T-helper 1 cell treated with Interleukin-12 subunit alpha and Interleukin-12 subunit beta and Interleukin-4 antibody, amounts not matched to agents 30 μg/mL and 1 μg/mL, for 36 hours (primary cell): Measurements from ENCODE around the gene LAMC1.
A peak's percentile ranks its signal among the peaks of the same experiment; 100 is the strongest.

Experiments used
- H3K27ac Mint-ChIP-seq: one replicate; pipeline ENCODE4 v1.8.0; 2021; ENCODE audit warnings: mild to moderate bottlenecking, mixed read lengths
- H3K27me3 Mint-ChIP-seq: one replicate; pipeline ENCODE4 v1.8.0; 2021; ENCODE audit warnings: low read depth, mixed read lengths
- H3K36me3 Mint-ChIP-seq: one replicate; pipeline ENCODE4 v1.8.0; 2021; ENCODE audit warnings: low read depth, mixed read lengths
- H3K4me1 Mint-ChIP-seq: one replicate; pipeline ENCODE4 v1.8.0; 2021; ENCODE audit warnings: low read depth, mixed read lengths
- H3K4me3 Mint-ChIP-seq: one replicate; pipeline ENCODE4 v1.8.0; 2021; ENCODE audit warnings: mild to moderate bottlenecking, moderate library complexity, mixed read lengths
- H3K9me3 Mint-ChIP-seq: one replicate; pipeline ENCODE4 v1.8.0; 2021; ENCODE audit warnings: mixed read lengths

Gene LAMC1

DNA sequence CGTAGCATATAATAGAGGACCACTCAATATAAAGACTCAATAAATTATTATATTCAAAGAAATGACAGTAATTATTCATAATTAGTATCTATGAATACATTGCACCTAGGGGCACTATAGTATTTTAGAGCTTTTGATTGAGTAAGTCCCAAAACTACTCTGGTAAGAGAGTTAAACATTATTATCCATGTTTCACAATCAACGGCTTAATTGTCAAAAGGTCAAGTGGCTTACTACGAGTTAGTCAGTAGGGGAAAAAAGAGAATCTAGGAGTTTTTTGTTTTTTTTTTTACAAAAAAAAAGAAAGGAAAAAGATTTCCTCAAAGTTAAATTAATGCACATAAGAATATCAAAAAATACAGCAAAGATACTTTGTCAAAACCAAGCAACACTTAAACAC lies 20.4 kb upstream of the LAMC1 start:
- Mint-ChIP-seq H3K27ac (no peak overlapping the region), H3K27me3 (peaks cover 44% of the 10 kb centered on the region)

DNA sequence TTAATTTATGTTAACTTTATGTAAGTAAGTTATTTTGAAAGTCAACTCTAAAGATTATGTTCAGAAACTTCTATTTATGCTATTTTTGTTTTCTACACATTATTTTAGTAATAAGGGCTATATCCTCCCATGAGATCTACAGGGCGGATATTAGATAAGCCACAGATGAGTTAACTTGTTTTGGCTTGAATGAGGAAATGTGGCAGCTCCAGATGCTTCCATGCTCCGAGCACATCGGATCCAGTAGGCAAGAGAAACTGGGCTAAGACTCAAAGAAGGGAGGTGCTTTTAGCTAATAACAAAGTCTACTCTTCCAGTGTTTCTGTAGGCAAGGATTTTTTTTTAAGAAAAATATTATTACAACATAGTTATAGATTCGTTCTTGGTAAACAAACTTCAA lies 20.0 kb upstream of the LAMC1 start:
- no peak overlapping the region for H3K4me3 Mint-ChIP-seq
- H3K27me3 Mint-ChIP-seq, result peaks cover 40% of the 10 kb centered on the region
- H3K9me3 Mint-ChIP-seq, result peaks cover 3% of the 10 kb centered on the region
- no peak overlapping the region for H3K27ac Mint-ChIP-seq
- H3K36me3 Mint-ChIP-seq, result no peaks in the 10 kb centered on the region
- H3K4me1 Mint-ChIP-seq, result no peaks in the 10 kb centered on the region

More for the DNA sequence above, 20.4 kb upstream of the LAMC1 start:
- Mint-ChIP-seq H3K36me3 (no peaks in the 10 kb centered on the region), H3K9me3 (peaks cover 3% of the 10 kb centered on the region), H3K4me3 (no peak overlapping the region), H3K4me1 (no peaks in the 10 kb centered on the region)

DNA sequence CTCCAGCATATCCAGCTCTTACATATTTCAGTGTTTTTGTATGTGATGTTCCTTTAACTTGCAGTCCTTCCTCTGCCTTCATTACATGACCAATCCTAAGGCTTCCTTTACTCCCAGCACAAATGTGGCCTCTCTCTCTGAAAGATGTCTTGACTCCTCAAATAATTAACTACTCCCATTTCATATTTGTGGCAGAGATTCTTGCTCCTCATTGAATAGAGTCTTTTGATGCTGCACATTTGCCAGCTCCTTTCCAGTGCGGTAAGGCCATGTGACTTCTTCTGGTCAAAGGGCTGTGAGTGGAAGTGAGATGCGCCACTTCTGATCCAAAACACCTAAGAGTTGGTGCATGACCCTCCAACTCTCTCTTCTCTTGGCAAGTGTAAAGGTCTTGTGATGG lies 19.1 kb upstream of the LAMC1 start:
- Mint-ChIP-seq H3K9me3 (peaks cover 3% of the 10 kb centered on the region), H3K4me1 (no peaks in the 10 kb centered on the region), H3K4me3 (no peak overlapping the region), H3K36me3 (no peaks in the 10 kb centered on the region), H3K27me3 (peaks cover 36% of the 10 kb centered on the region), H3K27ac (no peak overlapping the region)

DNA sequence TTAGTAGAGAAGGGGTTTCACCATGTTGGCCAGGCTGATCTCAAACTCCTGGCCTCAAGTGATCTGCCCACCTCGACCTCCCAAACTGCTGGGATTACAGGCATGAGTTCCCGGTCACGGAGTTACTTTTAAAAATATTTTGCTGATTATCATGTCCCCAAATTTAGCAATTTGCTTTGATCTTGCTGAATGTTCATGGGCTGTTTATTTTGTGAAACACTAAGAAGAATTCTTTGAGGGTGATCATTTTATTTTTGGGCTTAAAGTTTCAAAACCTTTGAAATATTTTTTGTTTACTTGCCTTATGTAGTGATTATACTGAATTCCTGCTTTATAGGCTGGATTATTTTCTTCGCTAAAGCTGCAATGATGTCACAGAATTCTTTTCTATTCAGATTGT lies 11.4 kb upstream of the LAMC1 start:
- H3K4me3 Mint-ChIP-seq, result no peak overlapping the region
- H3K9me3 Mint-ChIP-seq, result peaks cover 9% of the 10 kb centered on the region
- peaks cover 10% of the 10 kb centered on the region for H3K27me3 Mint-ChIP-seq
- H3K27ac Mint-ChIP-seq, result no peak overlapping the region
- H3K36me3 Mint-ChIP-seq, result no peaks in the 10 kb centered on the region
- no peaks in the 10 kb centered on the region for H3K4me1 Mint-ChIP-seq

DNA sequence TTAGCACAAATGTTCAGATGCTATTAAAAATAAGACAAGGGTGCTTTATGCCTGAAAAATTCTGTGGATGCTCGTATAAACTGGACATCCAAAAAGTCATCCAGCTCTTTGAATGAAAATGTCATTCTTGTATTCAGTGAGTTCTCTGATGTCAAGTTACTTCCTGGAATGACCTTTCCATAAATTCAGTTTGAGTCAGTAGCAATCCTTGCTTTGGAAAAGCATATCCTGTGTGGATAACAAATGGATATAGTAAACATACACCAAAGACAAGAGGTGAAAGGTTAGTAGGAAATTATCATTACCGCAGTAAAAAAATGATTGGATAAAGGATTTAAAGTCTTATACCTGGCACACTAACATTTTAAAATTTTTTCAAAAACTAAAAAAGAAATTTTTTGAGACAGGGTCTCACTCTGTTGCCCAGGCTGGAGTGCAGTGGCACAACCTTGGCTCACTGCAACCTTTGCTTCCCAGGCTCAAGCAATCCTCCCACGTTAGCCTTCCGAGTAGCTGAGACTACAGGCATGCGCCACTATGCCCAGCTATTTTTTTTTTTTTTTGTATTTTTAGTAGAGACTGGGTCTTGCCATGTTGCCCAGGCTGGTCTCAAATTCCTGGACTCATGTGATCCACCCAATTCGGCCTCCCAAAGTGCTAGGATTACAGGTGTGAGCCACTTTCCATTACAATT lies 10.8 kb upstream of the LAMC1 start:
- H3K27ac Mint-ChIP-seq, result no peak overlapping the region
- H3K4me1 Mint-ChIP-seq, result no peaks in the 10 kb centered on the region
- H3K27me3 Mint-ChIP-seq, result peaks cover 12% of the 10 kb centered on the region
- no peak overlapping the region for H3K4me3 Mint-ChIP-seq
- H3K36me3 Mint-ChIP-seq, result no peaks in the 10 kb centered on the region
- peaks cover 9% of the 10 kb centered on the region for H3K9me3 Mint-ChIP-seq

DNA sequence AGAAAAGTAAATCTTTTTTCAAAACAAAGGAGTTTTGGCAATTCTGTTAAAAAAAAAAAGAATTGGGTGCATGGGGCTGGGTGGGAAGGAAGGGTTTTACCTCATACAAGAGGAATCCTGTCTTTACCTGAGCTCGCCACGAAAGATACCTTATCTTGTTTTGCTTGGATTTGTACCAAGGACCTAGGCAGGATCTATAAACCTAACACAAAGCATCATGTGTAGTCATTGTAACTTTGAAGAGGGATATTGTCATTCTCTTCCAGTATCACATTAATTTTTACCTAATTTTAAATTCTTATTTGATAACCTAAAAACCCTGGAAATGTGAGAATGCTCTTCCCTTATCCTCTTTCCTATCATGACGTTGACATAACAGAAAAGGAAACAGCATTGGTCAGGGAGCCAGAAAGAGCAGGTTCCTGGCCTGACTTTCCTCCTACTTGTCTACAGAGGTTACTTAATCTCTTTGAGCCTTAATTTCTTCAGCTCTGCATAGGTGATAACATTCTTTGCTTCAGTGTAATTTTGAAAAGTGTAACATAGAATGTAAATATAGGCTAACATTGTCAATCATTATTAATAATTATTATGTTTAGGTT lies 4.0 kb upstream of the LAMC1 start:
- peaks cover 47% of the 10 kb centered on the region for H3K27me3 Mint-ChIP-seq
- H3K9me3 Mint-ChIP-seq, result no peaks in the 10 kb centered on the region
- H3K36me3 Mint-ChIP-seq, result peaks cover 2% of the 10 kb centered on the region
- no peak overlapping the region for H3K27ac Mint-ChIP-seq
- peaks cover 8% of the 10 kb centered on the region for H3K4me1 Mint-ChIP-seq
- no peak overlapping the region for H3K4me3 Mint-ChIP-seq

DNA sequence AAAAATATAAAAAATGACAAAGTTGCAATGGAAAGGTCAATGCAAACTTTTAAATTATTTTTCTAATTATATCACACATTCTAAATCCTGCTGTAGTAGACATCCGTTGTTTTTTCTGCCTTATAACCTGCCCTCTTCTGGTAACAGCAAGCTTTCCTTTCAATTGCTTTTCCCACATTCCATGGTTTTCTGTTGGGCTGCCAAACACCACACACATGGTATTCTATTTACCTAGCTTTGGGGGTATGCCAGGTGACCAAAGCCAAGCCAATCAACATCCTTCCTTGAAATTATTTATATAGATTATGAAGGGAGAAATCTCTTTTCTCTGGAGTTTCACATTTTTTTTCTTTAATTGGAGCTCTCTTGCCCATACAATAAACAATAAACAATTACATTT lies 3.4 kb upstream of the LAMC1 start:
- peaks cover 12% of the 10 kb centered on the region for H3K4me1 Mint-ChIP-seq
- no peak overlapping the region for H3K27ac Mint-ChIP-seq
- peaks cover 53% of the 10 kb centered on the region for H3K27me3 Mint-ChIP-seq
- H3K36me3 Mint-ChIP-seq, result peaks cover 2% of the 10 kb centered on the region
- H3K9me3 Mint-ChIP-seq, result no peaks in the 10 kb centered on the region
- no peak overlapping the region for H3K4me3 Mint-ChIP-seq

DNA sequence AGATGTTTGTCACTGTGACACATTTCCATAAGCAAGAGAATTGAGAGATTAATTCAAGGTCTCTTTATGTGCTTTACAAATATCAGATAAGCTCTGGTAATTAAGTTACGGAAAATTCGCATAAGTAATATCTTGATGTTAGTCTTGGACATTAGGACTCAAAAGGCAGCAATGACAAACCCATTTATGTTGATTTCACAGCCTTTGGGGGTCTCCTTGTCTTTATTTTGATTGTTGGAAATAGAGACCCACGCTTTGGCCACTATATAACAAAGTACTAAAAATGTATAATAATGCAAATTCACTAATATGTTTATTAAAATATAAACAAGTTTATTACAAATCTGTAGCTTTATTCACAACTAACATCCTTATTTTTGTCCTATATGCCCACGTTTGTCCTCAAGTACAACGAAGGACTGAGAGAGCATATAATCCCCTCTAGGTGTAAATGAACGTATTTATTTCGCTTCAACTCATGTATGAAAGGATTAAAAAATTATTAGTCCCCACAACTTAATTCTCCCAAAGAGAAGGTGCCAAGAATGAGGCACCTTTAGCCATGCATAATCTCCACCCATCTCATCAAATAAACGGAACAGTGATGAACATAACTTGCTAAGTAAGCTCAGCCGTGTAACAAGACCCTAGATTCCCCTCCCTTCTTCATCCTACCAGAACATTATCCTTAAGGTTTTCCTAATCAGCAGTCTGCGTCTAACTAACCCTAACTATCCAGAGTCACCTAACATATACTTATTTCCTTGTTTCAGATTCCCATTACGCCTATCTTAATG lies 1.6 kb upstream of the LAMC1 start:
- peaks cover 70% of the 10 kb centered on the region for H3K27me3 Mint-ChIP-seq
- peak overlapping the region; percentile 3 for H3K4me3 Mint-ChIP-seq
- peaks cover 12% of the 10 kb centered on the region for H3K4me1 Mint-ChIP-seq
- no peak overlapping the region for H3K27ac Mint-ChIP-seq
- H3K9me3 Mint-ChIP-seq, result no peaks in the 10 kb centered on the region
- H3K36me3 Mint-ChIP-seq, result peaks cover 2% of the 10 kb centered on the region

DNA sequence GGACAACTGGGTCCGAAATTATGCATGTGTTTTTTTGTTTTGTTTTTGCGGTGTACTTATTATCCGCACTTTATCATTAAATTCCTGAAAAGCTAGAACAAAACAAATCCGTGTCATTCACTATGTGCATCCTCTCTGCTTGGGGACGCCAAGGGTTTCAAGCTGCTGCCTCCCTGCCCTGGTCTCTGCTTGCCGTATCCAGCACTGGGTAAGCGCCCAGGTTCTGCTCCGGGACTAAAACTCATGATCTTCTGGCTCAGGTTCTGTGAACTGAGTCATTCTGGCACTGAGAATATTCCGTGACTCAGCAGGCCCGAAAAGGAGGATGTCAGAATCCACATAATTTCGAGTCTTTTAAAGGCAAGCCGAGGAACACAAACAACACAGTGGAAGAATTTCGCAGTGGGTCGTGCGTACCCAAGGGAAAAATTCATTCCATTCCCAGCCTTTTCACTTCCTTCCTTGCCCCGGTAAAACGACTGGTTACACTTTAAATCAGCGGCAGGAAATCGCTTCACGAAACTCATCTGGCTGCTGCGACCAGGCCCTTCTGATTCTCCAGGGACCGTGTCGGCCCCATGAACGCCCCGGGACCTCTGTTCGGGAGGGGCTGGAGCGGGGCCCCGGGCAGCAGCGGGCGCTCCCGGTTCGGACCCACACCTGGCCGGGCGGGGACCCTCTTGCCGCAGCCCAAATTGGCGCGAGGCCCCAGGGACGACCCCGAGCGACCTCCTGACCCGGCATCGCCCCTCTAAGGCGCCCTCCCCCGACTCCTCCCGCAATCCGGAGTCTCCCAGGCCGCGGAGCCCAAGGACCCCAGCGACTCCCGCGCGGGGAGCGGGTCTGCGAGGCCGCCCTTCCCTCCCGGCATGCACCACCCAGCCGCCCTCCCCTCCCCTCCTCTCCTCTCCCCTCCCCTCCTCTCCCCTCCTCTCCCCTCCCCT lies 746 bp upstream of the LAMC1 start:
- H3K4me1 Mint-ChIP-seq, result peaks cover 12% of the 10 kb centered on the region
- H3K36me3 Mint-ChIP-seq, result peaks cover 2% of the 10 kb centered on the region
- H3K27ac Mint-ChIP-seq, result no peak overlapping the region
- no peaks in the 10 kb centered on the region for H3K9me3 Mint-ChIP-seq
- H3K4me3 Mint-ChIP-seq, result peak overlapping the region; percentile 49
- peaks cover 72% of the 10 kb centered on the region for H3K27me3 Mint-ChIP-seq

DNA sequence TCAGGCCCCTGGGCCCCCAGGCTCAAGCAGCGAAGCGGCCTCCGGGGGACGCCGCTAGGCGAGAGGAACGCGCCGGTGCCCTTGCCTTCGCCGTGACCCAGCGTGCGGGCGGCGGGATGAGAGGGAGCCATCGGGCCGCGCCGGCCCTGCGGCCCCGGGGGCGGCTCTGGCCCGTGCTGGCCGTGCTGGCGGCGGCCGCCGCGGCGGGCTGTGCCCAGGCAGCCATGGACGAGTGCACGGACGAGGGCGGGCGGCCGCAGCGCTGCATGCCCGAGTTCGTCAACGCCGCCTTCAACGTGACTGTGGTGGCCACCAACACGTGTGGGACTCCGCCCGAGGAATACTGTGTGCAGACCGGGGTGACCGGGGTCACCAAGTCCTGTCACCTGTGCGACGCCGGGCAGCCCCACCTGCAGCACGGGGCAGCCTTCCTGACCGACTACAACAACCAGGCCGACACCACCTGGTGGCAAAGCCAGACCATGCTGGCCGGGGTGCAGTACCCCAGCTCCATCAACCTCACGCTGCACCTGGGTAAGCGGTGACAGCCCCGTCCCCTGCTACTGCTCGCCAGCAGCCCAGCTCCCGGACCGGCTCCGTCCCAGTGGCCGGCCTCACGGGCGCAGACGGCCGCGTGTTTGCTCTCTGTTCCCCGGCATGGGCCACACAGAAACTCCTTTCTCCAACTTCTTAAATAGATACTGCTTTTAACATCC lies 539 bp downstream of the LAMC1 start:
- H3K27me3 Mint-ChIP-seq, result peaks cover 79% of the 10 kb centered on the region
- H3K4me1 Mint-ChIP-seq, result peaks cover 12% of the 10 kb centered on the region
- no peaks in the 10 kb centered on the region for H3K9me3 Mint-ChIP-seq

DNA sequence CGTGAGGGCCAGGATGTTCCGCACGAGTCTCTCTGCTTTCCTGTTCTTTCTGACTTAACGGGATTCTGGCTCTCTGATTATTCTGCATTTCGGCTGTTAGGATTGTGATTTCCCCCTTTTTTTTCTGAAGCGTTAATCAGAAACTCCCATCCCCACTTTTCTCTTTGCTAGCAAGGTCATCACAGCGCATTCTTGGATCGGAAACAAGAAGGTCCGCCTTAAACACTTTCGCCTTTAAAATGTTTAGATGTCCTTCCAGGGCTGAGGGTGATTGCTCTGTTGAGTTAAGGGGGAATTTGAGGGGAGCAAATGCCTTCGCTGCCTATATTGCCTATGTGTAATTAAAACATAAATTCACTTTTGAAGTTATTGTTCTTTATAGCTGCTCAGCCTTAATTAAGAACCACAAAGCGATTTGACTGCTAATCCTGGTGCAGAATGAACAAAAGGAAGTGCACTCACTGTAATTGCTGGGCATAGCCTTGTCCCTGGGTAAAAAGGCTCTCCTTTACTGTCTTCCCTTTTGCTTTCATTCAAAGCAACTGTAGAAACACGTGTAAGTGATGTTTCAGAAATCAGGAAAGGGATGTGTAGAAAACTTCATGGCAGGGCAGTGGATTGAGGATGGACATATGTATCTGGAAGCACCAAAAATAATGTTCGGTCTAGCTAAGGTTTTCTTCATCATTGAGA lies 1.2 kb downstream of the LAMC1 start:
- Mint-ChIP-seq H3K9me3 (no peaks in the 10 kb centered on the region), H3K27me3 (peaks cover 83% of the 10 kb centered on the region), H3K36me3 (peaks cover 2% of the 10 kb centered on the region), H3K4me3 (peak overlapping the region; percentile 79), H3K27ac (peak overlapping the region; percentile 61), H3K4me1 (peaks cover 12% of the 10 kb centered on the region)

More for the DNA sequence above, 539 bp downstream of the LAMC1 start:
- Mint-ChIP-seq H3K4me3 (peak overlapping the region; percentile 79), H3K36me3 (peaks cover 2% of the 10 kb centered on the region), H3K27ac (peak overlapping the region; percentile 61)

DNA sequence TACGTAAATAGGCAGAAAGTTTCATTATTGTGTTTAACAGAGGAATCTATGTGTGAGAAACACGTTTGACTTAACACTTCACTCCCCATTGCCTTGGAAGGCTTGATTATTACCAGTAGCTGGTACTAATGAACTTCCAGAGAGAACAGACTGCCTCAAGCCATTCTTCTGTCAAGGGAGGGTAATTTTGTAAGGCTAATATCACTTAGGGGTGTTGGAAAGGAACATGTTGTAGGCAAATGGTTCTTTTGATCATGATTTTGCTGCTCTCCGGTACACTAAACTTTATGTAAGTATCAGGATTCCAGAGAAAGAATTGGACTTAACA lies 1.8 kb downstream of the LAMC1 start:
- H3K4me1 Mint-ChIP-seq, result peaks cover 12% of the 10 kb centered on the region
- H3K9me3 Mint-ChIP-seq, result no peaks in the 10 kb centered on the region
- peaks cover 2% of the 10 kb centered on the region for H3K36me3 Mint-ChIP-seq
- H3K27ac Mint-ChIP-seq, result no peak overlapping the region
- H3K4me3 Mint-ChIP-seq, result peak overlapping the region; percentile 79
- peaks cover 84% of the 10 kb centered on the region for H3K27me3 Mint-ChIP-seq
